T-helper 1 cell treated with Interleukin-12 subunit alpha and Interleukin-12 subunit beta and Interleukin-4 antibody, amounts not matched to agents 30 μg/mL and 1 μg/mL, for 36 hours (primary cell): Measurements from ENCODE around the gene SCAP.

ENCODE experiments used
- H3K27ac Mint-ChIP-seq: one replicate; pipeline ENCODE4 v1.8.0; 2021; ENCODE audit warnings: mild to moderate bottlenecking, mixed read lengths
- H3K27me3 Mint-ChIP-seq: one replicate; pipeline ENCODE4 v1.8.0; 2021; ENCODE audit warnings: low read depth, mixed read lengths
- H3K36me3 Mint-ChIP-seq: one replicate; pipeline ENCODE4 v1.8.0; 2021; ENCODE audit warnings: low read depth, mixed read lengths
- H3K4me1 Mint-ChIP-seq: one replicate; pipeline ENCODE4 v1.8.0; 2021; ENCODE audit warnings: low read depth, mixed read lengths
- H3K4me3 Mint-ChIP-seq: one replicate; pipeline ENCODE4 v1.8.0; 2021; ENCODE audit warnings: mild to moderate bottlenecking, moderate library complexity, mixed read lengths
- H3K9me3 Mint-ChIP-seq: one replicate; pipeline ENCODE4 v1.8.0; 2021; ENCODE audit warnings: mixed read lengths

Gene SCAP

DNA sequence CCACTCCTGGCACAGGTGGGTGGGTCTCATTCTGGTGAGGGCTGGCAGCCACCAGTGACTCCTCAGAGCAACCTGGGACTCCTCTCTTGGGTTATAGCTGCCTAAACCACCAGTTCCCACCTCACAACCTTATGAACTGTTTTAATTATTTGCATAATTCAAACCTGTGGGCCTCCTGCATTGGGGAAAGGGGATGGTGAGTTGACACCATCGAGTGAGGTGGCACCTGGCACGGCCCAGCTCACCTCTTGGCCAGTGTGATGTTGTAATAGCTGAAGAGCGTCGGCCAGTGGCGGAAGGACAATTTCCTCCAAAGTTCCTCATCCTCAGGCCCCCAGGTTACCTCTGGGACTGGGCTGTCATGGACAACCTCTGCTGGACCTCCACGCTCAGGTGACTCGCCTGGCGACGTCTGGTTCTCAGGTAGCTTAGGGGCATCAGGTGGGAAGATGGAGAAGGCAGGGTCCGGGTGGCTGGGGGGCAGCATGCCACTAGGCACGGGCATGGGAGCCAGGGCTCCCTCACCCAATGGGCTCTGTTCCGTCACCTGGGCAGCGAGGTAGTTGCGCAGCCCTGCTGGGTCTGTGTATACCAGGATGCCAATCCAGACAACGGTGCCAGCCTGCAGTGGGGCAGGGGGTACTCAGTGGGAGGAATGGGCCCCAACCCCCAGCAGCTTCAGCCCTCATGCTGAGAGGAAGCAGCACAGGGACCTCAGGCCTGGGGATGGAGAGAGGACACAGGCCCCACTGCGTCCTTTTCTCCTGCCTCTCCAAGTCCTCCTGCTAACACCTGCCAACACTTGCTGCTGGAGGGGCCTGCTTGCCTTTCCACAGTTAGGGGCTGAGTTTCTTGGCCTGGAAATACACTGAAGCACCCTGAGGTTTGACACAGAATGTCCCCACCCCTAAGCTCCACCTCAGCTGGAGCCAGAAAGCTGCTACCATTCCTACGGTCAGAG, 56.4 kb downstream of the SCAP start:
- Mint-ChIP-seq H3K9me3 (no peaks in the 10 kb centered on the region), H3K4me3 (no peak overlapping the region), H3K27ac (no peak overlapping the region), H3K27me3 (no peaks in the 10 kb centered on the region), H3K4me1 (peaks cover 13% of the 10 kb centered on the region), H3K36me3 (peaks cover 15% of the 10 kb centered on the region)

GRCh38 chr3:47418167-47419082, 57.3 kb downstream of the SCAP start:
- Mint-ChIP-seq H3K9me3 (no peaks in the 10 kb centered on the region), H3K27ac (no peak overlapping the region), H3K36me3 (peaks cover 16% of the 10 kb centered on the region), H3K4me3 (no peak overlapping the region), H3K27me3 (no peaks in the 10 kb centered on the region), H3K4me1 (peaks cover 13% of the 10 kb centered on the region)

- Mint-ChIP-seq H3K27me3 (no peaks in the 10 kb centered on the region), H3K9me3 (no peaks in the 10 kb centered on the region), H3K4me1 (peaks cover 6% of the 10 kb centered on the region), H3K36me3 (peaks cover 16% of the 10 kb centered on the region), H3K27ac (no peak overlapping the region), H3K4me3 (no peak overlapping the region)
Observed at GRCh38 chr3:47416041-47416440, 59.7 kb downstream of the SCAP start.

- Mint-ChIP-seq H3K36me3 (peaks cover 15% of the 10 kb centered on the region), H3K4me3 (no peak overlapping the region), H3K27ac (no peak overlapping the region), H3K9me3 (no peaks in the 10 kb centered on the region), H3K4me1 (peaks cover 2% of the 10 kb centered on the region), H3K27me3 (no peaks in the 10 kb centered on the region)
Observed at GRCh38 chr3:47414666-47415587, 60.8 kb downstream of the SCAP start.

DNA sequence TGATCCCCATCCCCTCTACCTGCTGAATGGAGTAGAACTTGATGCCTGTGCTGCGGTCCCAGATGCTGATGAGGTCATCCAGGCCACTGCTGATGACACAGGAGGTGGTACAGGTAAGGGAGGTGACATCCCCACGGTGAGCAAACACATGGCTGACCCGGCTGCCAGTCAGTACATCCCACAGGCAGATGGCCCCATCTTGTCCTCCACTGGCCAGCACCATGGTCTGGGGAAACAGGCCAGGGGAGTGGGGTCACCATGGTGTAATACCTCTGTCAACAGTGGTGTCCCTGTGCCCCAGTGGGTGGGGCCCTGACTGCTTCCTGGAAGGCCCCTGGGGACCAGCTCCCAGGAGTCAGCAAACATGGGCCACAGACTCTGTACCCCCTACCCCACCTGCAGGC, 61.6 kb downstream of the SCAP start:
- Mint-ChIP-seq H3K9me3 (no peaks in the 10 kb centered on the region), H3K36me3 (peaks cover 13% of the 10 kb centered on the region), H3K27ac (no peak overlapping the region), H3K4me1 (peaks cover 2% of the 10 kb centered on the region), H3K4me3 (no peak overlapping the region), H3K27me3 (no peaks in the 10 kb centered on the region)

DNA sequence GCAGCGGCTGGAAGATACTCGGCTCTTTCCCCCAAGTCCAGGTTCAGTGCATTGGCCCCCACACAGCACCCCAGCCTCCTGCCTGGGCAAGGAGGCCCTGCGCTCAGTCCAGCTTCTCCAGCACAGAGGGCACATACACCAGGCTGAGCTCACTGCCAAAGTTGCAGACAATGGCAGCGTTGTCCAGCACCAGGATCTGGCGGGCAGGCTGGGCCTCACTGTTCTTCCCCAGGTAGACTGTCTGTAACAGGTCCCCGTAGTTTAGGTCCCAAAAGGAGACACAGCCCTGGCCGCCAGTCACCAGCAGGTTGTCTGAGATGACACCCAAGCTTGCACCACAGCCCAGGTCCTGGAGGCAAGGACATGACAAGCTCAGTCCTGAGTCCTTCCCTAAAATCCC, 62.0 kb downstream of the SCAP start:
- no peaks in the 10 kb centered on the region for H3K27me3 Mint-ChIP-seq
- no peak overlapping the region for H3K27ac Mint-ChIP-seq
- H3K9me3 Mint-ChIP-seq = no peaks in the 10 kb centered on the region
- H3K36me3 Mint-ChIP-seq = peaks cover 9% of the 10 kb centered on the region
- H3K4me1 Mint-ChIP-seq = no peaks in the 10 kb centered on the region
- no peak overlapping the region for H3K4me3 Mint-ChIP-seq

DNA sequence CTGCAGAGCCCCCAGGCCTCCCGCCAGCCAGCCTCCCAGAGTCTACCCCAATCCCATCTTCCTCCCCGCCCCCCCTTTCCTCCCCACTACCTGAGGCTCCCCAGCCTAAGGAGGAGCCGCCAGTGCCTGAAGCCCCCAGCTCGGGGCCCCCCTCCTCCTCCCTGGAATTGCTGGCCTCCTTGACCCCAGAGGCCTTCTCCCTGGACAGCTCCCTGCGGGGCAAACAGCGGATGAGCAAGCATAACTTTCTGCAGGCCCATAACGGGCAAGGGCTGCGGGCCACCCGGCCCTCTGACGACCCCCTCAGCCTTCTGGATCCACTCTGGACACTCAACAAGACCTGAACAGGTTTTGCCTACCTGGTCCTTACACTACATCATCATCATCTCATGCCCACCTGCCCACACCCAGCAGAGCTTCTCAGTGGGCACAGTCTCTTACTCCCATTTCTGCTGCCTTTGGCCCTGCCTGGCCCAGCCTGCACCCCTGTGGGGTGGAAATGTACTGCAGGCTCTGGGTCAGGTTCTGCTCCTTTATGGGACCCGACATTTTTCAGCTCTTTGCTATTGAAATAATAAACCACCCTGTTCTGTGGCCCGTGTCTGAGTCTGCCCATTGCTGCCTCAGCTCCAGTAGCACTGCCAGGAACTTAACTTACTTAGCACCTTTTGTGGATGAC, 62.8 kb downstream of the SCAP start:
- H3K9me3 Mint-ChIP-seq = no peaks in the 10 kb centered on the region
- no peaks in the 10 kb centered on the region for H3K27me3 Mint-ChIP-seq
- no peak overlapping the region for H3K27ac Mint-ChIP-seq
- no peak overlapping the region for H3K4me3 Mint-ChIP-seq
- no peaks in the 10 kb centered on the region for H3K4me1 Mint-ChIP-seq
- H3K36me3 Mint-ChIP-seq = peaks cover 9% of the 10 kb centered on the region

DNA sequence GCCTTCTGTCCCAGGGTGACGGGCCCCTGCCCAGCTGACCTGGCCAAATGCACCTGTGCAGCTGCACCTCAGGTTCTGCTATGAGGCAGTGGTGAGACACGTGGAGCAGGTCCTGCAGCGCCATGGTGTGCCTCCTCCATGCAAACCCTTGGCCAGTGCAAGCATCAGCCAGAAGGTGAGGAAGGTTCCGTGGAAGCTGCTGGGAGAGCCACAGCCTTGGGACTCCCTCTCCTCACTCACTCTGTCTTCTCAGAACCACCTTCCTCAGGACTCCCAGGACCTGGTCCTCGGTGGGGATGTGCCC, 63.3 kb downstream of the SCAP start:
- H3K9me3 Mint-ChIP-seq = no peaks in the 10 kb centered on the region
- H3K27ac Mint-ChIP-seq = no peak overlapping the region
- no peaks in the 10 kb centered on the region for H3K4me1 Mint-ChIP-seq
- no peaks in the 10 kb centered on the region for H3K27me3 Mint-ChIP-seq
- H3K36me3 Mint-ChIP-seq = peaks cover 9% of the 10 kb centered on the region
- H3K4me3 Mint-ChIP-seq = no peak overlapping the region

DNA sequence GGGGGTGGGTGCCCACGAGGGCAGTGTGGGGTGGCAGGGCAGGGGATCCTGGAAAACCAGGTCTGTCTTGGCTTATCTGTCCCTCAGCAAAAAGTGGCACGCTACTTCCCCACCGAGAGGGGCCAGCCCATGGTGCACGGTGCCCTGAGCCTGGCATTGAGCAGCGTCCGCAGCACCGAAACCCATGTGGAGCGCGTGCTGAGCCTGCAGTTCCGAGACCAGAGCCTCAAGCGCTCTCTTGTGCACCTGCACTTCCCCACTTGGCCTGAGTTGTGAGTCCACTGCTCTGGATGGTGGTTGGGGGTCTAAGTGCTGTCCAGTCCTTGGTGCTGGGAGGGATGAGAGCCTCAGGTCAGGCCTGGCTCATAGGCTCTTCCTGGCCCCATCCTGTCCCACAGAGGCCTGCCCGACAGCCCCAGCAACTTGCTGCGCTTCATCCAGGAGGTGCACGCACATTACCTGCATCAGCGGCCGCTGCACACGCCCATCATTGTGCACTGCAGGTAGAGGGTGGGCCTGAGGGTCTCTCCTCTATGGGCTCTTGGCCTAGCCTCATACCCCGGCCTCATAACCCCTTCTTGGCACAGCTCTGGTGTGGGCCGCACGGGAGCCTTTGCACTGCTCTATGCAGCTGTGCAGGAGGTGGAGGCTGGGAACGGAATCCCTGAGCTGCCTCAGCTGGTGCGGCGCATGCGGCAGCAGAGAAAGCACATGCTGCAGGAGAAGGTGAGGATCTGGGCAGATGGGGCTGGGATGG, 63.9 kb downstream of the SCAP start:
- no peak overlapping the region for H3K4me3 Mint-ChIP-seq
- no peak overlapping the region for H3K27ac Mint-ChIP-seq
- no peaks in the 10 kb centered on the region for H3K27me3 Mint-ChIP-seq
- H3K4me1 Mint-ChIP-seq = no peaks in the 10 kb centered on the region
- peaks cover 9% of the 10 kb centered on the region for H3K36me3 Mint-ChIP-seq
- H3K9me3 Mint-ChIP-seq = no peaks in the 10 kb centered on the region

DNA sequence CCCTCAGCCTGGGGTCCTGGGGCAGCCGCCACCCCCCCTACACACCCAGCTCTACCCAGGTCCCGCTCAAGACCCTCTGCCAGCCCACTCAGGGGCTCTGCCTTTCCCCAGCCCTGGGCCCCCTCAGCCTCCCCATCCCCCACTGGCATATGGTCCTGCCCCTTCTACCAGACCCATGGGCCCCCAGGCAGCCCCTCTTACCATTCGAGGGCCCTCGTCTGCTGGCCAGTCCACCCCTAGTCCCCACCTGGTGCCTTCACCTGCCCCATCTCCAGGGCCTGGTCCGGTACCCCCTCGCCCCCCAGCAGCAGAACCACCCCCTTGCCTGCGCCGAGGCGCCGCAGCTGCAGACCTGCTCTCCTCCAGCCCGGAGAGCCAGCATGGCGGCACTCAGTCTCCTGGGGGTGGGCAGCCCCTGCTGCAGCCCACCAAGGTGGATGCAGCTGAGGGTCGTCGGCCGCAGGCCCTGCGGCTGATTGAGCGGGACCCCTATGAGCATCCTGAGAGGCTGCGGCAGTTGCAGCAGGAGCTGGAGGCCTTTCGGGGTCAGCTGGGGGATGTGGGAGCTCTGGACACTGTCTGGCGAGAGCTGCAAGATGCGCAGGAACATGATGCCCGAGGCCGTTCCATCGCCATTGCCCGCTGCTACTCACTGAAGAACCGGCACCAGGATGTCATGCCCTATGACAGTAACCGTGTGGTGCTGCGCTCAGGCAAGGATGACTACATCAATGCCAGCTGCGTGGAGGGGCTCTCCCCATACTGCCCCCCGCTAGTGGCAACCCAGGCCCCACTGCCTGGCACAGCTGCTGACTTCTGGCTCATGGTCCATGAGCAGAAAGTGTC, 64.7 kb downstream of the SCAP start:
- peaks cover 9% of the 10 kb centered on the region for H3K36me3 Mint-ChIP-seq
- no peak overlapping the region for H3K4me3 Mint-ChIP-seq
- H3K9me3 Mint-ChIP-seq = no peaks in the 10 kb centered on the region
- H3K4me1 Mint-ChIP-seq = no peaks in the 10 kb centered on the region
- H3K27ac Mint-ChIP-seq = no peak overlapping the region
- H3K27me3 Mint-ChIP-seq = no peaks in the 10 kb centered on the region

- no peaks in the 10 kb centered on the region for H3K27me3 Mint-ChIP-seq
- H3K27ac Mint-ChIP-seq = no peak overlapping the region
- no peaks in the 10 kb centered on the region for H3K9me3 Mint-ChIP-seq
- no peak overlapping the region for H3K4me3 Mint-ChIP-seq
- no peaks in the 10 kb centered on the region for H3K4me1 Mint-ChIP-seq
- peaks cover 9% of the 10 kb centered on the region for H3K36me3 Mint-ChIP-seq
Observed at GRCh38 chr3:47410417-47410720, 65.4 kb downstream of the SCAP start.

- H3K4me1 Mint-ChIP-seq = no peaks in the 10 kb centered on the region
- H3K36me3 Mint-ChIP-seq = peaks cover 7% of the 10 kb centered on the region
- no peak overlapping the region for H3K4me3 Mint-ChIP-seq
- no peaks in the 10 kb centered on the region for H3K9me3 Mint-ChIP-seq
- no peak overlapping the region for H3K27ac Mint-ChIP-seq
- H3K27me3 Mint-ChIP-seq = no peaks in the 10 kb centered on the region
Observed at GRCh38 chr3:47409688-47410416, 65.9 kb downstream of the SCAP start.
